ENCODE data around the gene LYL1.
A peak's percentile ranks its signal among the peaks of the same experiment; 100 is the strongest.

LYL1 gene

DNA sequence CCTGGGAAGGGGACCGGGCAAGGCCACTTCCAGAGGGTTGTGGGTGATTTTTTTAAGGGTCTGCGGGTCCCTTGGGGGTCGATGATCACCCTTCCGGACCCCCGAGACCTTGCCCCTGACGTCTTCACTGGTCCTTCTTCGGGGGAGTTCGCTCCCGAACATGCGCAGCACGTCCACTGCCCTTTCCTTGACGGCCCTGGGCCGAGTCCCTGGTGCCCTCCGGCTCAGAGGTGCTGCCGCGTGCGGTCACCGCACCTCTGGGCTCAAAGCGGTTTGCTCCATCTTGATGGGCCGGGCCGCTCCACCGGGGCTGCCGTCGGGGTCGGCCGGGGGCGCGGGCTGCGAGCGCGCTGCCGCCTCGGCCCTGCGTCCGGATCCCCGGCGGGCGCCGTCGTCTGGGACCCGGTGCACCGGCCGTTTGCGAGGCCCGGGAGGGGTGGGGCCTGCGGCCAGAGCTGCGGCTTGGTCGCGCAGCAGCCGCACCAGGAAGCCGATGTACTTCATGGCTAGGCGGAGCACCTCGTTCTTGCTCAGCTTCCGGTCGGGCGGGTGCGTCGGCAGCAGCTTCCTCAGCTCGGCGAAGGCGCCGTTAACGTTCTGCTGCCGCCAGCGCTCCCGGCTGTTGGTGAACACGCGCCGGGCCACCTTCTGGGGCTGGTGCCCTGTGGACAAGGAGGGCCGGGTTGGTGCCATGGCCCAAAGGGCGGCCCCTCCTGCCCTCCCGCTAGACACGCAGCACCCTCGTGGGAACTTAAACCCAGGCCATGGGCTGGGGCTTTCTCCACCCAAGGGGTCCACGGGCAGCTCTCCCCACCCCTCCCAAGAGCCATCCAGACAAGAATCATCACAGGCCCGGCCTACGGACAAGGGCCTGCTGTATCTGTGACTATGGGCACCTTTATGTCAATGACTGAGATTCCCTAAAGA is 3.3 kb downstream of the LYL1 start:
- DNase-seq (ENCODE audit: low read depth in 1 of 2, low spot score in 1 of 2) = peak; percentile 83 to 94
- H3K27me3 ChIP-seq (ENCODE audit: insufficient read depth, poor library complexity, severe bottlenecking) = no peaks in the 10 kb centered on the region
- TF ChIP-seq POLR2AphosphoS5 (IDR thresholded peaks at IDR 0.05; ENCODE audit: low read depth) (peak; percentile 19; the same call in 1 of the 2 replicates), SPI1 (IDR thresholded peaks at IDR 0.05; ENCODE audit: borderline replicate concordance, low read depth) (no peak), GABPA (IDR thresholded peaks at IDR 0.05; ENCODE audit: low read depth) (peak; percentile 81)
- H3K27ac ChIP-seq (replicated peaks) = peak overlapping the region; percentile 99
- peak overlapping the region; percentile 96 for H3K4me3 ChIP-seq (replicated peaks; ENCODE audit: insufficient read depth, low read length)

DNA sequence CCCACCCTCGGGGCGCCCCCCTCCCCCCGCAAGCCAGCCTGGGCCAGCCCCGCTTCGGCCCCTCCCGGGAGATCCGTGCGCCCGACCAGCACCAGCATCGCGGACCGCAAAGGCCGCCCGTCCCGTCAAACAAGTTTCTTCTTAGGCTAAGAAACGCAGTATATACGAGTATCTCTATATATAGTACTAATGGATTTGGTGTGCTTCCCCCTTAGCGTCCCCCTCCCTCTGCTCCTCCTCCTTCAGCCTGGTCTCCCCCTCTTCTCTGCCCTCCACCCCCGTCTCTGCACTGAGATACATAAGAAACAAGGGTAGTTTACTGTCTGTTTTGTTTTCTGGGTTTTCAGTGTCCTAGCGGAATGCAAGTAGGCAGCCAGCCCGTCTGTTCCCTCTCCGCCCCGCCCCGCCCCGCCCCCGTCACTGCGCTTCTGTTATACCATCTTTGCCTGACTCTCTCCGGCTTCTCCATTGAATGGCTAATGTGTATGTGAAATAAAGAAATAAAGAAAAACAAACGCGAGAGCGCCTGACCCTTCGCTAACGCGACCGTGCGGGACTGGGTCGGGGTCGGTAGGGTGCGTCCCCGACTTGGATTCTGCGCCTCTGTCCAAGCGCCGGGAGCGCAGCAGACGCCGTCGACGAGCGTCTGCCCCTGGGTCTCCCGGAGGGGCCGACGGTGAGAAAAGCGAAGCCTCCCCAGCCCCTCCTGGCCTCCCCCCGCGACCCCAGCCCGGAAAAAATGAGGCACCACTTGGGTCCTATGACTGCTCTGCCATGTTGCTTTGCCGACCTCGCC is 4.2 kb downstream of the LYL1 start:
- peak; percentile 77 to 83 for DNase-seq (ENCODE audit: low read depth in 1 of 2, low spot score in 1 of 2)
- TF ChIP-seq, protein P1, sequence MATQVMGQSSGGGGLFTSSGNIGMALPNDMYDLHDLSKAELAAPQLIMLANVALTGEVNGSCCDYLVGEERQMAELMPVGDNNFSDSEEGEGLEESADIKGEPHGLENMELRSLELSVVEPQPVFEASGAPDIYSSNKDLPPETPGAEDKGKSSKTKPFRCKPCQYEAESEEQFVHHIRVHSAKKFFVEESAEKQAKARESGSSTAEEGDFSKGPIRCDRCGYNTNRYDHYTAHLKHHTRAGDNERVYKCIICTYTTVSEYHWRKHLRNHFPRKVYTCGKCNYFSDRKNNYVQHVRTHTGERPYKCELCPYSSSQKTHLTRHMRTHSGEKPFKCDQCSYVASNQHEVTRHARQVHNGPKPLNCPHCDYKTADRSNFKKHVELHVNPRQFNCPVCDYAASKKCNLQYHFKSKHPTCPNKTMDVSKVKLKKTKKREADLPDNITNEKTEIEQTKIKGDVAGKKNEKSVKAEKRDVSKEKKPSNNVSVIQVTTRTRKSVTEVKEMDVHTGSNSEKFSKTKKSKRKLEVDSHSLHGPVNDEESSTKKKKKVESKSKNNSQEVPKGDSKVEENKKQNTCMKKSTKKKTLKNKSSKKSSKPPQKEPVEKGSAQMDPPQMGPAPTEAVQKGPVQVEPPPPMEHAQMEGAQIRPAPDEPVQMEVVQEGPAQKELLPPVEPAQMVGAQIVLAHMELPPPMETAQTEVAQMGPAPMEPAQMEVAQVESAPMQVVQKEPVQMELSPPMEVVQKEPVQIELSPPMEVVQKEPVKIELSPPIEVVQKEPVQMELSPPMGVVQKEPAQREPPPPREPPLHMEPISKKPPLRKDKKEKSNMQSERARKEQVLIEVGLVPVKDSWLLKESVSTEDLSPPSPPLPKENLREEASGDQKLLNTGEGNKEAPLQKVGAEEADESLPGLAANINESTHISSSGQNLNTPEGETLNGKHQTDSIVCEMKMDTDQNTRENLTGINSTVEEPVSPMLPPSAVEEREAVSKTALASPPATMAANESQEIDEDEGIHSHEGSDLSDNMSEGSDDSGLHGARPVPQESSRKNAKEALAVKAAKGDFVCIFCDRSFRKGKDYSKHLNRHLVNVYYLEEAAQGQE (IDR thresholded peaks at IDR 0.05; ENCODE audit: insufficient replicate concordance, low read depth) = peak; percentile 39
- TF ChIP-seq POLR2AphosphoS5 (IDR thresholded peaks at IDR 0.05; ENCODE audit: low read depth) = peak; percentile 74; the same call in 1 of the 2 replicates
- TF ChIP-seq GABPA (IDR thresholded peaks at IDR 0.05; ENCODE audit: low read depth) = no peak
- TF ChIP-seq, protein P2, sequence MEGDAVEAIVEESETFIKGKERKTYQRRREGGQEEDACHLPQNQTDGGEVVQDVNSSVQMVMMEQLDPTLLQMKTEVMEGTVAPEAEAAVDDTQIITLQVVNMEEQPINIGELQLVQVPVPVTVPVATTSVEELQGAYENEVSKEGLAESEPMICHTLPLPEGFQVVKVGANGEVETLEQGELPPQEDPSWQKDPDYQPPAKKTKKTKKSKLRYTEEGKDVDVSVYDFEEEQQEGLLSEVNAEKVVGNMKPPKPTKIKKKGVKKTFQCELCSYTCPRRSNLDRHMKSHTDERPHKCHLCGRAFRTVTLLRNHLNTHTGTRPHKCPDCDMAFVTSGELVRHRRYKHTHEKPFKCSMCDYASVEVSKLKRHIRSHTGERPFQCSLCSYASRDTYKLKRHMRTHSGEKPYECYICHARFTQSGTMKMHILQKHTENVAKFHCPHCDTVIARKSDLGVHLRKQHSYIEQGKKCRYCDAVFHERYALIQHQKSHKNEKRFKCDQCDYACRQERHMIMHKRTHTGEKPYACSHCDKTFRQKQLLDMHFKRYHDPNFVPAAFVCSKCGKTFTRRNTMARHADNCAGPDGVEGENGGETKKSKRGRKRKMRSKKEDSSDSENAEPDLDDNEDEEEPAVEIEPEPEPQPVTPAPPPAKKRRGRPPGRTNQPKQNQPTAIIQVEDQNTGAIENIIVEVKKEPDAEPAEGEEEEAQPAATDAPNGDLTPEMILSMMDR (IDR thresholded peaks at IDR 0.05; ENCODE audit: insufficient read depth, low read length) = no peak
- TF ChIP-seq SPI1 (IDR thresholded peaks at IDR 0.05; ENCODE audit: borderline replicate concordance, low read depth) = no peak
- H3K27ac ChIP-seq (replicated peaks) = peak overlapping the region; percentile 99
- H3K4me3 ChIP-seq (replicated peaks; ENCODE audit: insufficient read depth, low read length) = peak overlapping the region; percentile 96
- H3K27me3 ChIP-seq (ENCODE audit: insufficient read depth, poor library complexity, severe bottlenecking) = no peaks in the 10 kb centered on the region

DNA sequence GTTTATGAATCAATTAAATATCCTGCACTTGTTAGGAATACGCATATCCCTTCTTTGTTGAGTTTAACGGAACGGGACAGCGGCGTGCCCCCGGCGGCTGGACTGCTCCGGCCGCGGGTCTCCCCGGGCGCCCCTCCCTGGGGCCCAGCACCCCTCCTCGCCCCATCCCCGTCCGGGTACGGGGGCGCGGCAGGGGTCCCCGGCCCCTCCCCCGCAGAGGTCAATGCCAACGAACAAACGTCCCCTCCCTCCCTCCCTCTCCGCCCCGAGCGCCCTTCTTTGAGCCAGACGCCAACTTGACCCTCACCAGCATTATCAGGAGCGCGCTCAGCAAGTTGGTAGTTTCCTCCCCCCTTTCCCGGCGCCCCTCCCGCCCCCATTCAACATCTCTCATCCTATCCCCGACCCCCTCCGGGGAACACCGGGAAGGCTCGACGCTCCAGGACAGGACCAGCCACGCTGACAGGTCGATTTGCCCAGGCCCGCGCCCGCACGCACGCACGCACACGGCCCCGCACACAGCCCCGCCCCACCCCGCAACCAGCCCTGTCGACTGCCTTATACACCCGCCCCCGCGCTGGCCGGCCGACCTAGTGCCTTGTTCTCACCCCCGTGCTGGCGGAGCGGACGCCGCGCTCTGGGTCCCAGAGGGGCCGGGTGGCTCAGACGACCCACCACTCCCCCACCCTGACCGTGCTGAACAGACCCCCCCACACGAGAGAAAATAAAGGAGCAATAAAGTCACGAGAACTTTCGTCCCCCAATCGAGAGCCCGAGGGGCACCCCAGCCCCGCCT is 5.0 kb downstream of the LYL1 start:
- DNase-seq (ENCODE audit: low read depth in 1 of 2, low spot score in 1 of 2) = peak; percentile 80 to 88
- peak overlapping the region; percentile 99 for H3K27ac ChIP-seq (replicated peaks)
- no peaks in the 10 kb centered on the region for H3K27me3 ChIP-seq (ENCODE audit: insufficient read depth, poor library complexity, severe bottlenecking)
- H3K4me3 ChIP-seq (replicated peaks; ENCODE audit: insufficient read depth, low read length) = peak overlapping the region; percentile 33
- TF ChIP-seq GABPA (IDR thresholded peaks at IDR 0.05; ENCODE audit: low read depth) (no peak), SPI1 (IDR thresholded peaks at IDR 0.05; ENCODE audit: borderline replicate concordance, low read depth) (no peak), POLR2AphosphoS5 (IDR thresholded peaks at IDR 0.05; ENCODE audit: low read depth) (peak; percentile 98)
- TF ChIP-seq, protein P1 (IDR thresholded peaks at IDR 0.05; ENCODE audit: insufficient replicate concordance, low read depth) = no peak

DNA sequence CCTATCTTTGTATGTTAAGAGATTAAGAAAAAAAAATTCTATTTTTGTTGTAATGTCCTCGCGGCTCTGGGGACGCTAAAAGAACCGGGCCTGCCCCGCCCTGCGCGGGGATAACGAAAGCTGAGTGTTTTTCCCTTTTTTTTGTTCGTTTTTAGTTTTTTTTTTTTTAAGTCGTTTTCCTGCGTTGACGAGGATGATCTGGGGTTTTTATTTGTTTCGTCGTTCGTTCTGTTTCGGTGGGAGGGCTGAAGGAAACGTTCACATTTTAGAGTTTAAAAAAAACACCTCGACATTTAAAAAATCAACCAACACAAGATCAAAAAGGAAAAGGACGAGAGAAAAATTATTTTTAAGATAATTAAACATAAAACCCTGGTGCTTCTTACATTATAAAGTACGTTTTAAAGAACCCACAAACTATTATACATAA is 5.6 kb downstream of the LYL1 start:
- Histone ChIP-seq H3K4me3 (replicated peaks; ENCODE audit: insufficient read depth, low read length) (peak overlapping the region; percentile 33), H3K27ac (replicated peaks) (peak overlapping the region; percentile 99), H3K27me3 (ENCODE audit: insufficient read depth, poor library complexity, severe bottlenecking) (no peaks in the 10 kb centered on the region)
- TF ChIP-seq, protein P1 (IDR thresholded peaks at IDR 0.05; ENCODE audit: insufficient replicate concordance, low read depth) = no peak
- TF ChIP-seq SPI1 (IDR thresholded peaks at IDR 0.05; ENCODE audit: borderline replicate concordance, low read depth) (no peak), GABPA (IDR thresholded peaks at IDR 0.05; ENCODE audit: low read depth) (no peak), POLR2AphosphoS5 (IDR thresholded peaks at IDR 0.05; ENCODE audit: low read depth) (no peak)
- TF ChIP-seq, protein P2 (IDR thresholded peaks at IDR 0.05; ENCODE audit: insufficient read depth, low read length) = no peak
- no peak for DNase-seq (ENCODE audit: low read depth in 1 of 2, low spot score in 1 of 2)

Data from HL-60 (cell line).